Activated CD4-positive, alpha-beta T cell treated with anti-CD3 and anti-CD28 coated beads, Interleukin-2, amount 50 U/mL, for 1 hour (primary cell): ENCODE measurements around the gene TLR10.

Source experiments
- DNase-seq: peaks from one replicate; pipeline ENCODE4 v3.0.0-alpha.2; 2020

Gene TLR10

GRCh38 chr4:38723114-38723513 lies 59.7 kb downstream of the TLR10 start:
- DNase-seq: no peak
